Pons (tissue), 1 donor: ENCODE measurements around the gene DLX1.
A peak's percentile ranks its signal among the peaks of the same experiment; 100 is the strongest.
"Not testable (repeated sequence)": the region's sequence is repeated elsewhere in the genome, so short reads cannot be mapped to it uniquely, and the experiment has no call there.

ENCODE experiments used
- DNase-seq: peaks from one replicate; pipeline ENCODE4 v3.0.0-alpha.2; 2016; ENCODE audit warnings: low spot score

DLX1 gene

GRCh38 chr2:172065111-172065510 lies 20.2 kb upstream of the DLX1 start:
- DNase-seq: no peak

GRCh38 chr2:172066394-172066886 lies 18.9 kb upstream of the DLX1 start:
- no peak for DNase-seq

- not testable (repeated sequence) for DNase-seq
These were observed 17.4 kb upstream of the DLX1 start for GRCh38 chr2:172067905-172068304.

GRCh38 chr2:172070936-172071335 lies 14.4 kb upstream of the DLX1 start:
- DNase-seq: no peak

- no peak for DNase-seq
These were observed 13.0 kb upstream of the DLX1 start for GRCh38 chr2:172072303-172072702.

- no peak for DNase-seq
These were observed 12.6 kb upstream of the DLX1 start for GRCh38 chr2:172072706-172073105.

GRCh38 chr2:172073518-172073917 lies 11.8 kb upstream of the DLX1 start:
- no peak for DNase-seq

GRCh38 chr2:172074254-172074653 lies 11.1 kb upstream of the DLX1 start:
- no peak for DNase-seq

GRCh38 chr2:172079416-172079815 lies 5.9 kb upstream of the DLX1 start:
- no peak for DNase-seq

- DNase-seq: no peak
These were observed 5.3 kb upstream of the DLX1 start for GRCh38 chr2:172079838-172080640.

GRCh38 chr2:172080641-172081220 lies 4.6 kb upstream of the DLX1 start:
- no peak for DNase-seq

GRCh38 chr2:172081221-172082022 lies 3.9 kb upstream of the DLX1 start:
- no peak for DNase-seq

GRCh38 chr2:172082105-172082943 lies 3.0 kb upstream of the DLX1 start:
- no peak for DNase-seq

- DNase-seq: no peak
These were observed 2.2 kb upstream of the DLX1 start for GRCh38 chr2:172082944-172083627.

- no peak for DNase-seq
These were observed 1.5 kb upstream of the DLX1 start for GRCh38 chr2:172083628-172084394.

- DNase-seq: no peak
These were observed 987 bp upstream of the DLX1 start for GRCh38 chr2:172084395-172084644.

GRCh38 chr2:172084645-172085459 lies 455 bp upstream of the DLX1 start:
- DNase-seq: peak; percentile 47

GRCh38 chr2:172086241-172087206 lies 1.2 kb downstream of the DLX1 start:
- no peak for DNase-seq
